GM19023 (cell line): ENCODE data around the gene MTFMT.
"Not testable (repeated sequence)": the region's sequence is repeated elsewhere in the genome, so short reads cannot be mapped to it uniquely, and the experiment has no call there.

ENCODE experiments used
- ATAC-seq: cut with Tn5 transposase; IDR thresholded peaks from one replicate; pipeline ENCODE4 v1.9.1; 2021; ENCODE audit warnings: mild to moderate bottlenecking, moderate library complexity; ENCODE audit not compliant: unreplicated experiment

Gene MTFMT

DNA sequence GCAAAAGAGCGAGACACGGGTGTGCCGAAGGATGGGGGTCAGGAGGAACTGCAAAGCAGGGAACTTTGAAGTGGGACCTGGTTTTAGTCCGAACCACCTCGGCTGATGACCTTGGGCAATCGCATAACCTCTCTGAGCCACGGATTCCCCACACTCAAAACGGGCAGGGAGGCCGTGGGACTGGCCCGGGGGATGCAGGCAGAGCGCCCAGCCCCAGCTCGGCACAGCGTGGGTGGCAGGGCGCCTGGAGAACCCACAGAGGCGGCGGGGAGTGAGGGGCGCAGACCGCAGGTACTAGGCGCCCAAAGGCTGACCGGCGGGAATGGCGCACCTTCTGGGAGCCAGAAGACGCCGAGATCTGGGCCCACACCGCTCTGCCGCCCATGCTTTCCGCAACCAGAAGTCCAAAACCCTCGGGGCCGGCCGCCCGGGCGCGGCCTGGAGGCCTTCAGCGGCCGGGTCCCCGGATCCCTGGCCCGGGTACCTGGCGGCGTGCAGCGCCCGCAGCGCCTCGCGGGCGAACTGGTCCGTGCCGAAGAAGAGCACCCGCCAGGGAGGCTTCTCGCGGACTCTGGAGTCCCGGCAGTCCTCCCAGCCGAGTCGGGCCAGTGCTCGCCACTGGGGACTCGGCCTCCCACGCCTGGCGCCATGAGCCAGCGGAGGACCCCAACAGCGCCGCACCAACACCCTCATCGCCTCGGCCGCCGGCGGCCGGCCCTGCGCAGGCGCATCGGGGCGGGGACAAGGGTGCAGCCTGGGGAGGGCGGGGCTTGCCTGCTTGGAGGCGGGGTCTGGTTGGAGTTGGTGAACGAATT is at the start of gene MTFMT:
Gene MTFMT (minus strand): TSS at position 719 of the 815 bp plus-strand sequence. CDS start 26 bp downstream, at position 693.
- ATAC-seq: peak; percentile 65

DNA sequence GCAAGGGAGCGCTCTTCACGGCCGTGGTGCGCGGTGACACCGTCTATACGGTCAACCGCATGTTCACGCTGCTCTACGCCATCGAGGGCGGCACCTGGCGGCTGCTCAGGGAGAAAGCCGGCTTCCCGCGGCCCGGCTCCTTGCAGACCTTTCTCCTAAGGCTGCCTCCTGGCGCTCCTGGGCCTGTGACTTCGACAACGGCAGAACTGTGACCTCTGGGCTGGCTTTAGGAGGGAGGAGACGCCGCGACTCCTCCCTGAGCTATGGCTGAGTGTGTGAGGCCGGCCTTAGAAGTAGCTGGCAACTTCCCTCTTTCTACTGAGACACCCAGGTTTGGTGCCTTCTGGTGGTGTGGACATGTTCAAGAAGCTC is 48.5 kb upstream of the MTFMT start:
- ATAC-seq: no peak

DNA sequence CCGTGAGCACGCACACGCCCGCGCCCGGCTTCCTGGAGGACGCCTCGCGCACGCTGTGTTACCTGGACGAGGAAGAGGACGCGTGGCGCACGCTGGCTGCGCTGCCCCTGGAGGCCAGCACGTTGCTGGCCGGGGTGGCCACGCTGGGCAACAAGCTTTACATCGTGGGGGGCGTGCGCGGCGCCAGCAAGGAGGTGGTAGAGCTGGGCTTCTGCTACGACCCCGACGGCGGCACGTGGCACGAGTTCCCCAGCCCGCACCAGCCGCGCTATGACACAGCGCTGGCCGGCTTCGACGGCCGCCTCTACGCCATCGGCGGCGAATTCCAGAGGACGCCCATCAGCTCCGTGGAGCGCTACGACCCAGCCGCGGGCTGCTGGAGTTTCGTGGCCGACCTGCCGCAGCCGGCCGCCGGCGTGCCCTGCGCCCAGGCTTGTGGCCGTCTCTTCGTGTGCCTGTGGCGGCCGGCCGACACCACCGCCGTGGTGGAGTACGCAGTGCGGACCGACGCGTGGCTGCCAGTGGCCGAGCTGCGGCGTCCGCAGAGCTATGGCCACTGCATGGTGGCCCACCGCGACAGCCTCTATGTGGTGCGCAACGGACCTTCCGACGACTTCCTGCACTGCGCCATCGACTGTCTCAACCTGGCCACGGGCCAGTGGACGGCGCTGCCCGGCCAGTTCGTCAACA is 48.0 kb upstream of the MTFMT start:
- ATAC-seq: no peak

DNA sequence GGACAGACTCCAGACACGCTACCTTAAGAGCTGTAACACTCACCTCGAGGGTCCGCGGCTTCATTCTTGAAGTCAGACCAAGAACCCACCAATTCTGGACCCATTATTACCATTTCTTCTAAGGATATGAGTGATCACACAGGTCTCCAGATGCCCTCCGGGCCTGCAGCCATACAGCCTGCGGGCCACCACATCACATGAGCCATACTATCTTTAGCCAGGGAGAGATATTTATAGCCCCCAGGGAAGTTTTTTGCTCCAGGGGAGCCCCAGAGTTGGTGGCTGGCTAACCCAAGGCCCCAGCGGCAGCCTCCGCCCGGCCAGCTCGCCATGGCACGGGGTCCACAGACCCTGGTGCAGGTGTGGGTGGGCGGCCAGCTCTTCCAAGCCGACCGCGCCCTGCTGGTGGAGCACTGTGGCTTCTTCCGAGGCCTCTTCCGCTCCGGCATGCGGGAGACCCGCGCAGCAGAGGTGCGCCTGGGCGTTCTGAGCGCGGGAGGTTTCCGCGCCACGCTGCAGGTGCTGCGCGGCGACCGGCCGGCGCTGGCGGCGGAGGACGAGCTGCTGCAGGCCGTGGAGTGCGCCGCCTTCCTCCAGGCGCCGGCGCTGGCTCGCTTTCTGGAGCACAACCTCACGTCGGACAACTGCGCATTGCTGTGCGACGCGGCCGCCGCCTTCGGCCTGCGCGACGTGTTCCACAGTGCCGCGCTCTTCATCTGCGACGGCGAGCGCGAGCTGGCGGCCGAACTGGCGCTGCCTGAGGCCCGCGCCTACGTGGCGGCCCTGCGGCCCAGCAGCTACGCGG is 47.2 kb upstream of the MTFMT start, which contains the start of gene KBTBD13:
Gene KBTBD13 (plus strand): TSS at position 261 of the 805 bp plus-strand sequence. CDS start 70 bp downstream, at position 331.
- no peak for ATAC-seq

DNA sequence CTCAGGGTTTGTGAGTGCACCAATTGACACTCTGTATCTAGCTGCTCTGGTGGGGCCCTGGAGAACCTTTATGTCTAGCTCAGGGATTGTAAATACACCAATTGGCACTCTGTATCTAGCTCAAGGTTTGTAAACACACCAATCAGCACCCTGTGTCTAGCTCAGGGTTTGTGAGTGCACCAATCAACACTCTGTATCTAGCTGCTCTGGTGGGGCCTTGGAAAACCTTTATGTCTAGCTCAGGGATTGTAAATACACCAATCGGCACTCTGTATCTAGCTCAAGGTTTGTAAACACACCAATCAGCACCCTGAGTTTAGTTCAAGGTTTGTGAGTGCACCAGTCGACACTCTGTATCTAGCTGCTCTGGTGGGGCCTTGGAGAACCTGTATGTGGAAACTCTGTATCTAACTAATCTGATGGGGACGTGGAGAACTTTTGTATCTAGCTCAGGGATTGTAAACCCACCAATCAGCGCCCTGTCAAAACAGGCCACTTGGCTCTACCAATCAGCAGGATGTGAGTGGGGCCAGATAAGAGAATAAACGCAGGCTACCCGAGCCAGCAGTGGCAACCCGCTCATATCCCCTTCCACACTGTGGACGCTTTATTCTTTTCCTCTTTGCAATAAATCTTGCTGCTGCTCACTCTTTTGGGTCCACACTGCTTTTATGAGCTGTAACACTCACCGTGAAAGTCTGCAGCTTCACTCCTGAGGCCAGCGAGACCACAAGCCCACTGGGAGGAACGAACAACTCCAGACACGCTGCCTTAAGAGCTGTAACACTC is 46.4 kb upstream of the MTFMT start:
- not testable (repeated sequence) for ATAC-seq

DNA sequence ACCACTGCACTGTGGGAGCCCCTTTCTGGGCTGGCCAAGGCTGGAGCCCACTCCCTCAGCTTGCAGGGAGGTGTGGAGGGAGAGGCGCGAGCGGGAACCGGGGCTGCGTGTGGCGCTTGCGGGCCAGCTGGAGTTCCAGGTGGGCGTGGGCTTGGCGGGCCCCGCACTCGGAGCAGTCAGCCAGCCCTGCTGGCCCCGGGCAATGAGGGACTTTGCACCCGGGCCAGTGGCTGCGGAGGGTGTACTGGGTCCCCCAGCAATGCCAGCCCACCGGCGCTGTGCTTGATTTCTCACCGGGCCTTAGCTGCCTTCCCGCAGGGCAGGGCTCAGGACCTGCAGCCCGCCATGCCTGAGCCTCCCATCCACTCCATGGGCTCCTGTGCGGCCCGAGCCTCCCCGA is 45.5 kb upstream of the MTFMT start:
- not testable (repeated sequence) for ATAC-seq

DNA sequence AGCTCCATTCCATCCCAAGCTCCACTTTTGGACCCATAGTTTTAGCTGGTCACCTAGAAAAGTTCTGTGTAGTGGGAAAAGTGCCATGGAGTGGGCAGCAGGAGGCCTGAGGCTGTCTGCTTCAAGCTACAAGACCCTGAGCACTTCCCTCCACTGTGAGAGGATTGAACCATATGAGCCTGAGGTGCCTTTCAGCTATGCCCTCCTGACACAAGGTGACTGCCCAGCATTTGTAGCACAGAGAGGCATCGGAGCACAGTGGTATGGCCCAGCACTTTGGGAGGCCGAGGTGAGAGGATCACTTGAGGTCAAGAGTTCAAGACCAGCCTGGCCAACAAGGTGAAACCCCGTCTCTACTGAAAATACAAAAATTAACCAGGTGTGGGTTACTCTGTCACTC is 43.2 kb upstream of the MTFMT start:
- no peak for ATAC-seq

DNA sequence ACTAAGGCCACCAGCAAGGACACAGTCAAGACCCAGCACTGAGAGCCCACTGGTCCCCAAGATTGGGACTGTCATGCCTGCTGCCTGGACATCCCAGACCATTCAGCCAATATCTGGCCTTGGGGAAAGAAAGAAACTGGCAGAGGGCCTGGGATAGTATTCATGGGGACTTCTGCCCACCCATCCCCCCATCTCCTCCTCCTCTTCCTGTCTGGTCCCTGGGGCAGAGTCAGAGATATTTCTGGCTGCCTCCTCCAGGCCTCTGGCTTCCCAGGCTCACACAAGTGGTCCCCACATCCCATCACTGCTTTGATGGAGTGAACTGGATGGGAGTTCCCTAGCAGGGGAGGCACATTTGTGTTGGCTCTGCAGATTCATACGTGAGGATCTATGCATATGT is 42.6 kb upstream of the MTFMT start:
- no peak for ATAC-seq

DNA sequence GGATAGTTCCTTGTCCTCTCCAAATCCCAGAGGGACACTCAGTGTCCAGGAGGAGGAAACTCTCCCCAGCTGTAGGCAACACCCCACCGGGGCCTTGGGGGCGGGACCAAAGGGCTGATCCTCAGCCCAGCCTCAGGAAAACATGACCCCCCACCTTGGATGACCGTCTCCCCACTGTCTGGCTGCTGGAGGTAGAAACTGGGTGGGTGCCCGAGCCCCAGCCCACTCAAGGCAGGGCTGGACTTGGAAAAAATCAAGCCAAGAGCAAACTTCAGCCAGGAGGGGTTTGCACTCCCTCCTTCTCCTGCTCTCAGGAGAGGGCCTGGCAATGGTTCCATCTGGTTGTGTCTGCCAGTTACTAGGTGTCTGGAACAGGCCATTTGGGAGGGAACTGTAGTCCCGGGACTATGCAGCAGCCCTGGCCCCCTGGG is 42.0 kb upstream of the MTFMT start:
- no peak for ATAC-seq

DNA sequence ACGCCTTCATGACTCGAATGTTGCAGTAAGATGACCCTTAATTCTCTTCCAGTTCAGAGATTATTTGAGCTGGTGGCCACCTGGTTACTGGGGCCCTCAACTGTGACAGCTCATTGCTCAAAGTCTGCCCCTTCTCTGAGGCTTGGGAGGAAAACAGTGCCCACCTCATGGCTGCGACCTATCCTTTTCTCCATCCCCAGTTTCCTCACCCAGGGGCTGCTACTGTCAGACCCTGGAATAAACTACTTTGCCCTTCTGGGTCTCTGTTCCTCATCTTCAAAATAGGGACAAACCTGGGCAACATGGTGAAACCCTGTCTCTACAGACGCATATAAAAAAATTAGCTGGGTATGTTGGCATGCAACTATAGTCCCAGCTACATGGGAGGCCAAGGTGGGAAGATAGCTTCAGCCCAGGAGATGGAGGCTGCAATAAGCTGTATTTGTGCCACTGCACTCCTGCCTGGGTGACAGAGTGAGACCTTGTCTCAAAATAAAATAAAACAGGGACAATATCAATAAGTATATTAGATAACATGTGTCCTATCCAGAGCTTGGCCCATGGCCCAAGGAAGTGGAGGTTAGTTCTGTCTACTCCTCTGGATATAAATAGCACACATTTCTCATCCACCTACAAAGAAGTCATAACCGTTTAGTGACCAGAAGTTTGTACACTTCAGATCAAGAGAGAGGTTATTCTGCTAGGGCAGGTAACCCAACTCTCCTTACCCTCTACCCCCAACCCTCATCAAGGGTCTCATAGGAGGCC is 40.5 kb upstream of the MTFMT start:
- no peak for ATAC-seq

DNA sequence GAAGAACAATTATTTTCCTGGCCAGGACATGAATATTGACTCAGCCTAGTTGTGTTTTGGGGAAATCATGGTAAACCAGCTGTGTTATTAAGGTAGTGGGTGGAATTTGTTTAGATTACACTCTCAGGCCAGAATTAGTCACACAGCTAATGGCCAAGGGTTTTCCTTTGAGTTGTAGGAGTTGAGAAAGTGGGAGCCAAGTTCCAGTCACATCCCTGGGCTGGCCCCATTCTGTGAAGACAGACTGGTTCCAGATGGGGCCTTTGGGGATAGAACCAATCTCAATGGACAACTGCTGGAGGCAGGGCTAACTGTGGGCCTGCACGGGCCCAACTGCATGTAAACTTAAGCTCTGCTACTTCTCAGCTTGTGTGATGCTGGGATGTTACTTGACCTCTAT is 39.7 kb upstream of the MTFMT start:
- ATAC-seq: no peak

DNA sequence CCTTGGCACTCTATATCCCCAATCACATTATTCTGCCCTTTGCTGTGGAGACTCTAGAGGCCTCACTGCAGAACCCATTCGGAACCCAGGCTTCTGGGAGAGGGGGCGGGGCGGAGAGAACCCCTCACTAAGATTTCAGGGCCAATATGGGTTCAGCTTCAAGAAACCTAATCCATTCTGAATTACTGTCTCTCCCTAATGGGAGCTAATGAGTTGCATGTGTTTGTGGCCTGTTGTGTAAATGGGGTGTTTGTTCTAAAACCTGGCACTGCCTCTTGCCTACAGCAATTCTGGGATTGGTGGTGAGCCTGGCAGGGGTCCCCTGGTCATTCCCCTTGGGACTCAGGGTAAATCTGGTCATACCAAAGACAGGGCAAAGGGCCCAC is 39.0 kb upstream of the MTFMT start:
- ATAC-seq: no peak

DNA sequence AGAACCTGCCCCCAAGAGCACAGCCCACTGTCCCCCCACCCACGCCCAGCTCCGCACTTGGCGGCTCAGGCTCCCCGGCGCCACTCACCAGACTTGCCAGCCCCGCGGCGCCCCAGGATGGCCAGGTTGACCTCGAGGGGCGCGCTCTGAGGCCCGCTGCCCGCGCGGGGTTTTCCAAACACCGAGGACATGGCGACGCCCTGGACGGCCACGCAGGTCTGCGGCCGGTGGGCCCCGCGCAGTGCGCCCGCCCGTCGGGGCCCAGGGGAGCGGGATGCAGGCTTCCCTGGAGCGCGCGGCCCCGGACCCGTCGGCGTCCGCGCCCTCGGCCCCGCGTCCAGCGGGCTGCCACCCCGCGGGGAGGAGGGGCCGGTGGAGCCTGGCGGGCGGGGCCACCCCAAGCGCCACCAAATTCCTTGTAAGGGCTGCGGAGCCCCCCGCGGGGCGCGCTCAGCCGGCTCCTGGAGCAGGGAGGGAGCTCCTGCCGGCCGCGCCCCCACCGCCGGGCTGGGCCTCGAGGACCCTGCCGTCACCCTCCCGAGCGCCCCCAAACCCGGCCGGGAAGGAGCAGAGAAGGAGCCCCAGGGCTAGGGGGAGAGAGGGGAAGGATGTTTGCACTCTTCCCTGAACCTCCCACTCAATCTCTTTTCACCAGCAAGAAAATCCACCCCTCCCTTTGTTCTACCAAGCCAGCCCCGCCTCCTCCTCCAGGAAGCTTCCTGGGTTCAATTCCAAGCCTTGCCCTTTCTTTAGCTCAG is 38.4 kb upstream of the MTFMT start, which contains the start of gene RASL12:
Gene RASL12 (minus strand): TSS at position 347 of the 758 bp plus-strand sequence. CDS start 156 bp downstream, at position 191.
- no peak for ATAC-seq

DNA sequence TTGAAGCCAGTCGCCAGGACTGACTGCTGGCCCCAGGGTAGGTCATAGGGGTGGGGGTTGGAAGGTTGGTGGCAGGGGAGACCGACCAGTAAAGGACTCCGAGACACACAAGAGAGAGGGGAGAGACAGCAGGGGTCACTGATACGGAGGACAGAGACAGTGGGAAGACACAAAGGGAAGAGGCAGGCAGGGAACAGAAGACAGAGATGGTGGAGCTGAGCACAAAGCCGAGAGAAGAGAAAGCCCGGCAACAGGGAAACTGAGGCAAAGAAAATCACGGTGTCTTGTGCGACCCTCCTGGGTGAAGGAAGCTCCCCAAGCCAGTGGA is 37.8 kb upstream of the MTFMT start:
- ATAC-seq: no peak

DNA sequence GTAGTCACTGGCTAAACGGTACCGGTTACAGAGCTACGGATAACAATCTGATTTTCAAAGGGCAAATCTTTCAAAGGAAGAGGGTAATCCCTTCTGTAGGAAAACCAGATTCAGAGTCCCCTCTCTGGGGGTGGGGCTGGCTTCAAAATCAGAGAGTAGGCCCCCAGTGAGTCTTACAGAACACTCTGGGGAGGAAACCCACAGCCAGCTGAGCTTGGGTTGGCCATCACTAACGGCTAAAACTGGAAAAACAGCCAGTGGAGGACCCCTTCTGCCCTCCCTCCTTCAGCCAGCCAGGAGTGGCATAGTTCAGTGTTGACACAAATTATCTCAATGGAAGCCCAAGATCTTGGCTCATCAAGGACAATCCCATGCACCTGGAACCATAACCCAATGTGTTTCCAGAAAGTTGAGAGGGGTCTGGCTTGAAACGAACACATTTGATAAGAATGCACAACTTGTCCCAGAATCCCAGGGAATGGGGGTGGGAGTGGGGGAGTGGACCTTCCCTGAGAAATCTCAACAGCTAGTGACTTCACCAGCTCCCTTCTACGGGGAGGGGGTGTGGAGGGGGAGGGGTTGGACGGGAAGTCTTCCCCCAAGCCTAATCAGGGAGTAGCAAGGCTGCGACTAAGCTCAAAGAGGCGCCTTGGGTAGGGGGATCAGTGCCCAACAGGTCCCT is 37.3 kb upstream of the MTFMT start:
- no peak for ATAC-seq

DNA sequence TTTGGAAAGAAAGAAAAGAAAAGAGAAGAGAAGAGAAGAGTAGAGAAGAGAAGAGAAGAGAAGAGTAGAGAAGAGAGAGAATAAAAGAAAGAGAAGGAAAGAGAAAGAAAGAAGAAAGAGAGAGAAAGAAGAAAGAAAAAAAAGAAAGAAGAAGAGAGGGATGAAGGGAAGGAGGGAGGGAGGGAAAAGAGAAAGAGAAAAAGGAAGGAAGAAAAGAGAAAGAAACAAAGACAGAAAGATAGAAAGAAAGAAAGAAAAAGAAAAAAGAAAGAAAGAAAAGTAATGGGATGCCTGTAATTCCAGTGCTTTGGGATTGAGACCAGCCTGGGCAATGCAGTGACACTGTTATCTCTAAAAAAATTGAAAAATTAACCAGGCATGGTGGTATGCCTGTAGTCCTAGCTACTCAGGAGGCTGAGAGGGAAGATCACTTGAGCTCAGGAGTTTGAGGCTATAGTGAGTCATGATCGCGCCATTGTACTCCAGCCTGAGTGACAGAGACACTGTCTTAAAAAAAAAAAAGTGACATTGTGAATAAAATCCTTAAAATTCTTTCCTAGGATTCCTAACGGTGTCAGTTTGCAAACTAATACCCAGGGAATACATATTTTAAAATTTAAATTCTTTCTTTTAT is 36.7 kb upstream of the MTFMT start:
- ATAC-seq: no peak

DNA sequence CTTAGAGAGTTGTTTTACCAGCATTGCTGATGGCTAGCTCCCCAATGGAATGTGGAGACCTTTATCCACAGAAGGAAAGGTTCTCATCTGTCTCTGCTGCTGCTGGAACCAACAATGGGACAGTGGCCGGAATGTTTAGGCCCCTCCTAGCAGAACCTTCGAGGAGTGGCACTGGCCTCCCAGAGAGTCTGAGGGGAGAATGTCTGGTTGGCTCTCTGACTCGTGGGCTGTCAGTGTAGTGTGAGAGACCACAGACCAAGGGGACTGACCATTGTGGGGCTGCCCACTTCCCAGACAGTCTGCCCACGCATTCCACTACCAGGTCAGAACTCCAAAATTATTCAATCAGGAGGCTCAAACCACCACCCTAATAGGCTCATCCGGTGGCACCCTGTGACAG is 33.3 kb upstream of the MTFMT start:
- ATAC-seq: no peak

DNA sequence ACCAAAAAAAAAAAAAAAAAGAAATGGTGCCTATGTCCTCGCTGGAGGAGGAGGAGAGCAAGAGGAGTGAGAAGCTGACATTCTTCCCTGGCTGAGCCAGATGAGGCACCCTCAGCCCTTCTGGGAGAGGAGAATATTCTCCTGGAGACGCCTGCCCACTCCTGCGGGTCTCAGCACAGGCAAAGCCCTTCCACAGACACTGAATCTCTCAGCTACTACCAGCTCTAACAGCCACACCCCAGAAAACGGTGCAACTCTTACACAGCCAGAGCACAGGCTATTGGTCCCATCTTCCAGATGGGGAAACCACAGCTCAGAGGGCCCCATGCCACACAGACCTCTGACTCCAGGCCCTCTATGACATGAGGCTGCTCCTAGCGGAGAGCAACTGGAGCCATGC is 32.6 kb upstream of the MTFMT start:
- no peak for ATAC-seq
